Measurements from ENCODE around the gene BCAT1. TPM values are rescaled to one million over a fixed set of nuclear protein-coding genes. Genes with fewer than 3 reads are reported as not detected.
"Not testable (repeated sequence)": the region's sequence is repeated elsewhere in the genome, so short reads cannot be mapped to it uniquely, and the experiment has no call there.

BCAT1 gene
- total RNA-seq, 1 donor from 2014 or later: 186 TPM

DNA sequence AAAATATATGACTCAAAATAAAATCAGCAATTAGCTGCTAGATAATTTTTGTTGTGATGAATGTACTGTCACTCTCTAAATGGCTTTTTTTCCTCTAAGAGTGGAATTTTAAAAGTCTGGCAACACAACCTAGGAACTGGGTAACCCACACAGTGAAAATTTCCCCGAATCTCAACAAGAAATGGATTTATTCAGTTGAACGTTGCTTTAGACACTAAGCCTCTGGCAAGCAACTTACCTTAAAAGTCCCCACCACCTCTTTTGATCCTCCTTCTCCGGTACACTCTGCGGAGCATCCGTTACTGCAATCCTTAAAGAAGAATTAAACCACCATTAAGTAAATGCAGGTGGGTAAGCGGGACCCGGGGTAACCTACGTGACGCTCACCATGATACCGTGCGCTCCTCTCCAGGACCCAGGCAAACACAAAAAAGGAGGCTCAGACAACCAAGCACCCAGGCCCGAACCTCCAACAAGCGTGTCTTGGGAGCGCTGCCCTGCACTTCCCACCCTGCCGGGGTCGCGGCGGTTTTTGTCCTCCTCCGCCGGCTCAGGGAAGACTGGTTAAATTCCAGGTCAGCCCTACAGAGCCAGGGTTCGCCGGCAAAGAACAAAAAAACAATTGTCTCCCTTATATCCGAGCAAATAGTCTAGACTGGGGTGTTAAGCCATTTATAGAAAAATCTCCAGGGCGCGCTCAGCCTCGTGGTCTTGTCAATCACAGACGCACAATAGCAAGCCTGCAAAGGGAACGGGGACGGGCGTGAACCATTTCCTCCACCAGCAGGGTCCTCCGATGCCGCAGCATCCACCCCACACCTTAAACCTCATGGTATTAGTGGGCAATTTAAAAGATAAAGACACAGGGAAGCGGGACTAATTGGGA, 47.1 kb downstream of the BCAT1 start:
- DNase-seq (ENCODE audit: low read depth in 2 of 2): peak in 1 of 2 donors; percentile 88

- no peak for DNase-seq (ENCODE audit: low read depth in 2 of 2)
These were observed 48.7 kb downstream of the BCAT1 start for GRCh38 chr12:24900196-24900595.

DNA sequence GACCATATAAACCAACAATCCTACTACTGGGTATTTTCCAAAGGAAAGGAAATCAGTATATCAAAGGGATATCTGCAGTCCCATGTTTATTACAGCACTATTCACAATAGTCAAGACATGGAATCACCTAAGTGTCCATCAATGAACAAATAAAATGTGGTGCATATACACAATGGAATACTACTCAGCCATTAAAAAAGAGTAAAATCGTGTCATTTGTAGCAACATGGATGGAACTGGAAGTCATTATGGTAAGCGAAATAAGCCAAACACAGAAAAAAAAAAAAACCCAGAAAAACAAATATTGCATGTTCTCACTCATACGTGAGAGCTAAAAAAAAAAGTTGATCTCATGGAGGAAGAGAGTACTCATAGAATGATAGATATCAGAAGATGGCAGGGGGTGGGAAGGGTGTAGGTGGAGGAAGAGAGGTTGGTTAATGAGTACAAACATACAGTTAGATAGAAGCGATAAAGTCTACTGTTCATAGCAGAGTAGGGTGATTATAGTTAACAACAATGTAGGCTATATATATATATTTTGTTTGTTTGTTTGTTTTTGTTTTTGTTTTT, 49.3 kb downstream of the BCAT1 start:
- peak in 1 of 2 donors; percentile 35 for DNase-seq (ENCODE audit: low read depth in 2 of 2)

DNA sequence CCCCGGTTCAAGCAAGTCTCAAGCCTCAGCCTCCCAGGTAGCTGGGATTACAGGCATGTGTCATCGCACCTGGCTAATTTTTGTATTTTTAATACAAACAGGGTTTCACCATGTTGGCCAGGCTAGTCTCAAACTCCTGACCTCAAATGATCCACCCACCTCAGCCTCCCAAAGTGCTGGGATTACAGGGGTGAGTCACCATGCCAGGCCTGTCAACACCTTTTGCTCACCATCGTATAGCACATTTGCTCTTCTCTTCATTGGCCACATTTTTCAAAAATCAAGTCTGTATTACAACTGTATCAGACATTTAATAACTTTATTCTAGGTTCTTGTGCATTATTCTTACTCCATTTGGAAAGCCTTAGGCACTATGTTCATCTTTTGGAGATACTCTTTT, 50.3 kb downstream of the BCAT1 start:
- peak in 1 of 2 donors; percentile 42 for DNase-seq (ENCODE audit: low read depth in 2 of 2)

GRCh38 chr12:24898185-24898584, 50.7 kb downstream of the BCAT1 start:
- DNase-seq (ENCODE audit: low read depth in 2 of 2): peak in 1 of 2 donors; percentile 67

DNA sequence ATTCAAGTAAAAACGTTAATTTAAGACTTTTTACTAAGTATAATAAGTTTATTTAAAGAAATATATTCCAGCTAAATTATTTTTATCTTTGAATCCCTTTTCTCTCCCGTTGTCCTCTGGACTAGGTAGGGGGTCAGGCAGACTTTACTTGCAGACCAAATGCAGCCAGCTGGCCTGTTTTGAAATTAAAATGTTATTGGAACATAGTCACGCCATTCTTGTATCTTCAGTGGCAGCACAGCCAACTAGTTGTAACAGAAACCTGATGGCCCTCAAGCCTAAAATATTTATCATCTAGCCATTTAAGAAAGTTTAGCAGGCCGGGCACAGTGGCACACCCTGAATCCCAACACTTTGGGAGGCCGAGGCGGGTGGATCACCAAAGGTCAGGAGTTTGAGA, 52.7 kb downstream of the BCAT1 start:
- no peak for DNase-seq (ENCODE audit: low read depth in 2 of 2)

- peak in 1 of 2 donors; percentile 65 for DNase-seq (ENCODE audit: low read depth in 2 of 2)
These were observed 53.3 kb downstream of the BCAT1 start for GRCh38 chr12:24895612-24896011.

GRCh38 chr12:24894879-24895278, 54.0 kb downstream of the BCAT1 start:
- peak in 1 of 2 donors; percentile 73 for DNase-seq (ENCODE audit: low read depth in 2 of 2)

- DNase-seq (ENCODE audit: low read depth in 2 of 2): no peak
These were observed 58.7 kb downstream of the BCAT1 start for GRCh38 chr12:24890048-24890803.

DNA sequence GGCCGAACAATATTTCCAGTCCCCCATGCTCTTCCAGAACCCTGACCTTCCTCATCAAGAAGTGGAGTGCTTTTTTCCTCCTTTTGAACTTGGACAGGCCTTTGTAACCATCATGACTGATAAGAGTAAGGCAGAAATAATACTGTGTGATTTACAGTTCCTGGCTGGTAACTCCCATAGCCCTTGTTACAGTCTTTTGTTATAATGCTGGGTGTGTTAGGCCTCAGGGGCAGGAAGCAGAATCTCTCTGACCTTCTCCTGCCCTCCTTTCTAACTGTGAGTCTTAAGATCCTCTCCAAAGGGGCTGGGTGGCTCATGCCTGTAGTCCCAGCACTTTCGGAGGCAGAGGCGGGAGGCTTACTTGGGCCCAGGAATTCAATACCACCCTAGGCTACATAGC, 59.5 kb downstream of the BCAT1 start:
- no peak for DNase-seq (ENCODE audit: low read depth in 2 of 2)

- DNase-seq (ENCODE audit: low read depth in 2 of 2): no peak
These were observed 60.1 kb downstream of the BCAT1 start for GRCh38 chr12:24888813-24889212.

GRCh38 chr12:24884911-24885310, 64.0 kb downstream of the BCAT1 start:
- DNase-seq (ENCODE audit: low read depth in 2 of 2): no peak

DNA sequence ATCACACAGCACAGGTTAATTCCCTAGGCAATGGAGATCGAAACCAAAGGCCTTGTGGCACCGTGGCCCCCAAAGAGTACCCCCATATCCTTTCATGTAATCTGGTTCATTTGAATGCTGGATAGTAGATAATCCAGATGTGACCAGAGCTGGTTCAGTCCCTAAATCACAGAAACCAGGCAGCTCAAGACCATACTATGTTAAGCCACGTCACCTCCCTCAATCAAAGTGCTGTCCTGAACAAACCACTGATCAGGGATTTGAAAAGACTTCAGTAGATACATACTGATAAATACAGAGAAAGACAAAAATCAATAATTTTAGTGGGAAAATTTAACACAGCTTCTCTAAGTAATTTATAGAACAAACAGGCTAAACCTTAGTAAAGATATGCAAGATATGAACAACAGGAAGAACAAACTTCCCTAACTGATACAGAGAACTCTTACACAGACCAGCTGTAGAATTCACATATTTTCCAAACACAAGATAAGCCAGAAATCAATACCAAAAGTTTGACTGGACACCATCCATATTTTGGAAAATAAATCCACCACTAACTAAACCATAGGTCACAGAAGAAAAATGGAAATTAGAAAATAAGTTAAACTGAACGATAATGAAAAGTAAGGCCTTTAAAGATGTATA, 67.1 kb downstream of the BCAT1 start:
- no peak for DNase-seq (ENCODE audit: low read depth in 2 of 2)

GRCh38 chr12:24881227-24881626, 67.7 kb downstream of the BCAT1 start:
- no peak for DNase-seq (ENCODE audit: low read depth in 2 of 2)

DNA sequence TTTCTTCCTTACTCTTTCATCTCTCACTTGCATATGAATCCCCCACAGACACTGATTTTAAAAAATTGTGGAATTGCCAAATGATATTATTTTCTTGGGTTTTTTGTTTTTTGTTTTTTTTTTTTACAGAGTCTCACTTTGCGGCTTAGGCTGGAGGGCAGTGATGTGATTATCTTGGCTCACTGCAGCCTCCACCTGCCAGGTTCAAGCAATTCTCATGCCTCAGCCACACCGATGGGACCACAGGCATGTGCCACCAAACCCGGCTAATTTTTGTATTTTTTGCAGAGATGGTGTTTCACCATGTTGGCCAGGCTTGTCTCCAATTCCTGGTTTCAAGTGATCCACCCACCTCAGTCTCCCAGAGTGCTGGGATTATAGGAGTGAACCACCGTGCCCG, 68.2 kb downstream of the BCAT1 start:
- DNase-seq (ENCODE audit: low read depth in 2 of 2): no peak

GRCh38 chr12:24879644-24880043, 69.3 kb downstream of the BCAT1 start:
- DNase-seq (ENCODE audit: low read depth in 2 of 2): no peak

DNA sequence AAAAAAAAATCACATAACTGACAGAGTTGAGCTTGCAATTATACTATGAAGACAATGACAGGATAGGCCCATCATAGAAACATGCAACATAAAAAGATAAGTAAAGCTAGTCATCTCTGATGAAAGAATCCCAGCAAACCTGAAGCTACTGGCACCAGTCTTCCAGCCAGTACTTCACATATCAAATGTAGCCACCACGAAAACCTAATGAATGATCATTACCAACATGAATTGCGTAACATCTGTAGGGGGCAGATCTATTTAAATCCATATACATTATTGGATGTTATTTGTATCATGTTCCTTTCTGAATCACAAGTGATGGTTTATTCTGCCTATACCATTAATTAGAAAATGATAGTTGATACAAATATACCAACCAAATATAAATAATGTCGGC, 73.9 kb downstream of the BCAT1 start:
- no peak for DNase-seq (ENCODE audit: low read depth in 2 of 2)

DNA sequence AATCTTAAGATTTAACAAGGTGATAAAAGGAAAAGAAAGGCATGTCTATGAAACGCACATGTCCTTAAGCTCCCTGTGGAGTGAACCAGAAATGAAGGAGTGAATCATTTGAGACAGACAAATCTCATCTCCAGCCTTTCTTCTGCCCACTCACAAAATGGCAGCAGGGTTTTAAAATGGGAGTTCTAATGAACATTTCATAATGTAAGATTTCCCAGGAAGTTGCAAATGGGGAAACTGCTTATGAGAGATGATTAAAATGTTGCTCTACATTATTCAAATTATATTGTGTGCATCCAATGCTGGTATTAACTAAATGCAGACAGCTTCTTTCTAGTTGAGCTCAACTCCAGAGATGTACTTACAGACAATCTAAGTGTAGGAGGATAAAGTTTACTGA, 76.7 kb downstream of the BCAT1 start:
- no peak for DNase-seq (ENCODE audit: low read depth in 2 of 2)

DNA sequence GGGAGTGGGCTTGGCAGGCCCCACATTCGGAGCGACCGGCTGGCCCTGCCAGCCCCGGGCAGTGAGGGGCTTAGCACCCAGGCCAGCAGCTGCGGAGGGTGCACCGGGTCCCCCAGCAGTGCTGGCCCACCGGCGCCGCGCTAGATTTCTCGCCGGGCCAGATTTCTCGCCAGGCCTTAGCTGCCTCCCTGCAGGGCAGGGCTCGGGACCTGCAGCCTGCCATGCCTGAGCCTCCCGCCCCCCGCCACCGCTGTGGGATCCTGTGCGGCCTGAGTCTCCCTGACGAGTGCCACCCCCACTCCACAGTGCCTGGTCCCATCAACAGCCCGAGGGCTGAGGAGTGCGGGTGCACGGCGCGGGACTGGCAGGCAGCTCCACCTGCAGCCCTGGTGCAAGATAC, 82.8 kb downstream of the BCAT1 start:
- not testable (repeated sequence) for DNase-seq (ENCODE audit: low read depth in 2 of 2)

DNA sequence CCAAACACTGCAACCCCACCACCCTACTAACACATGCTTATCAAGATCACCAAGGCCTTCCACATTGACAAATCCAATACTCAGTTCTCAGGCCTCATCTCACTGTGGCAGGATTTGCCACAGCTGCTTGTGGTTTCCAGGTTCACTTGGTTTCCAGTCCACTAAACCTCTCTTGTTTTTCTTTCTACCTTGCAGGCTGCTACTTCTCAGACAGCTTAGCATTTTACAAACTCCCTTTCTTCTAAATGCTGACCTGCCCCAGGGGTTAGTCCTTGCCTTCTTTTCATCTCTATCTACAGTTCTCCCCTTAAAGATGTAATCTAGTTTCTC, 84.1 kb downstream of the BCAT1 start:
- DNase-seq (ENCODE audit: low read depth in 2 of 2): no peak

- DNase-seq (ENCODE audit: low read depth in 2 of 2): peak in 1 of 2 donors; percentile 64
These were observed 86.9 kb downstream of the BCAT1 start for GRCh38 chr12:24861766-24862540.
